ENCODE measurements around the gene SHTN1.

SHTN1 gene, protein sequence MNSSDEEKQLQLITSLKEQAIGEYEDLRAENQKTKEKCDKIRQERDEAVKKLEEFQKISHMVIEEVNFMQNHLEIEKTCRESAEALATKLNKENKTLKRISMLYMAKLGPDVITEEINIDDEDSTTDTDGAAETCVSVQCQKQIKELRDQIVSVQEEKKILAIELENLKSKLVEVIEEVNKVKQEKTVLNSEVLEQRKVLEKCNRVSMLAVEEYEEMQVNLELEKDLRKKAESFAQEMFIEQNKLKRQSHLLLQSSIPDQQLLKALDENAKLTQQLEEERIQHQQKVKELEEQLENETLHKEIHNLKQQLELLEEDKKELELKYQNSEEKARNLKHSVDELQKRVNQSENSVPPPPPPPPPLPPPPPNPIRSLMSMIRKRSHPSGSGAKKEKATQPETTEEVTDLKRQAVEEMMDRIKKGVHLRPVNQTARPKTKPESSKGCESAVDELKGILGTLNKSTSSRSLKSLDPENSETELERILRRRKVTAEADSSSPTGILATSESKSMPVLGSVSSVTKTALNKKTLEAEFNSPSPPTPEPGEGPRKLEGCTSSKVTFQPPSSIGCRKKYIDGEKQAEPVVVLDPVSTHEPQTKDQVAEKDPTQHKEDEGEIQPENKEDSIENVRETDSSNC

DNA sequence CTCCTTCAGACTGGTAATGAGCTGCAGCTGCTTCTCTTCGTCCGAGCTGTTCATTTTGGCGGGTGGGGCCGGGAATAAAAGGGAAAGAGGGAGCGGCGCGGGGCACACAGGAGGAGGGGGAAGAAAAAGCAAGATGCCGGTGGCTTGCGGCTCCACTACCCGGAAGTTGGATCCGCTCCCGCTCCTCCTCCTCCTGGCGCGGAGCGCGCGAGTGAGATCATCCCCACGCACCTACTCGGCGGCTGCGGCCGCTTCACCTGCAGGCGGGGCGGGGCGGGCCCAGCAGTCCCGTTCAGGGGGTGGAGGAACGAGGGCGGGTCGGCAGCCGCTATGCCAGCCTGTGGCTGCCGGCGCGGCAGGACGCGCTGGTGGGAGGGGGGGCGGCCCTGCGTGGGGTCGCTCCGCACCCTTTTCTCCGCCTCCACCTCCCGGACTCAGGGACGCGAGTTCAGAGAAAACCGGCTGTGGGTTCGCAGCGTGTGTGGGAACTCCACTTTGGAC lies at the start of gene SHTN1:
TSS of gene SHTN1 (minus strand) at position 162 of the 501 bp plus-strand sequence. CDS start at position 54, 108 bp downstream.
- peak; percentile 79 for DNase-seq

DNA sequence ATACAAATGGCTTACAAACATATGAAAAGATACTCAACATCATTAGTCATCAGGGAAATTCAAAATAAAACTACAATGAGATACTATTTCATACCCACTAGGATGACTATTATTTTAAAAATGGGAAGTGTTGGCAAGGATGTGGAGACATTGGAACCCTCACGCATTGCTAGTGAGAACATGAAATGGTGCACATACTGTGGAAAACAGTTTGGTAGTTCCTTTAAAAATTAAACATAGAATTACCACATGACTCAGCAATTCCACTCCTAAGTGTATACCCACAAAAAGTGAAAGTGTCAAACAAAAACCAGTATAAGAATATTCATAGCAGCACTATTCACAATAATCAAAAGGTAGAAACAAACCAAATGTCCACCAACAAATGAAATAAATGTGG lies 48.5 kb upstream of the SHTN1 start:
- DNase-seq = no peak

DNA sequence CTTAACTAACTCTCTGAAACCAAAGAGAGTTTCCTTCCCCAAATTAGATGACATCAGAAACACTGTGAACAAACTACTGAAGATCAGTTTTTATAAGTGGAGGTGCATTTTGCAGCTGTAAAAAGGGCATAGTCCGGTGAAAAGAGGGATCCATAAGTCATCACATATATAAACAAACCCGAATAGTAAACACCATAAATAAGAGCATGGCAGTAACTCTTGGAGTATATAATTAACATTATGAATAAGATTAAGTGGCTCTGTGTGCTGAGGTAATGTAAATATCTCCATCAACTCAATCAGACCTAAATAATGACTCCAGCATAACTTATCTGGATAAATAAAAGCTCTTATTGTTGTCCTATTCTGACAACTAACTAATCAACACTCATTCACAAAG lies 43.0 kb upstream of the SHTN1 start:
- no peak for DNase-seq

DNA sequence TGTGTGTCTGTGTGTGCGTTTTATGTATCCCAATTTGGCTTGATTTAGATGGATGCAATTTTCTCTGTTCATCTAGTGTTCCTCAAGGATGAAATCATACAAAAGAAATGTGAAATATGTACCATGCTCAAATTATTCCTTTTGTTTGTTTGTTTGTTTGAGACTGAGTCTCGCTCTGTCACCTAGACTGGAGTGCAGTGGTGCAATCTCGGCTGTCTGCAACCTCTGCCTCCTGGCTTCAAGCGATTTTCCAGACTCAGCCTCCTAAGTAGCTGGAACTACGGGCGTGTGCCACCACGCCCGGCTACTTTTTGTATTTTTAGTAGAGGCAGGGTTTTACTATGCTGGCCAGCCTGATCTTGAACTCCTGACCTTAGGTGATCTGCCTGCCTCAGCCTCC lies 11.3 kb upstream of the SHTN1 start:
- no peak for DNase-seq

DNA sequence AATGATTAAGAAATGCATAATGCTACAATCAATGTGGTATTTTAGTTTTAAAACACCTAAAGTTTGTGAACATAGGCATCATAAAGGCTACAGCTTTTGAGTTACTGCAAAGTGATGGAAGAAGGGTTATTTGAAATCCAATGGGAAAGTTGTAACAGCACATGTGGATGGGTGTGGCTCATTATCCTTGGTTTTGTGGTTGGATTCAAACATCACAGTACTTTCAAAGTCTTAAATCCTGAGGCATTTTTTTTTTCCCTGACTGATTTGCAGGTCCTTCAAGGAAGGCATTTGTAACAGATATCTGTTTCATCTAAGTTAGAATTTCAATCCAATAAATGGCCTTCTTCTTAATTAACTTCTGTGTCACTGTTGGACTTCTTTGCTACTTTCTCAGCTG lies 9.8 kb upstream of the SHTN1 start:
- no peak for DNase-seq

DNA sequence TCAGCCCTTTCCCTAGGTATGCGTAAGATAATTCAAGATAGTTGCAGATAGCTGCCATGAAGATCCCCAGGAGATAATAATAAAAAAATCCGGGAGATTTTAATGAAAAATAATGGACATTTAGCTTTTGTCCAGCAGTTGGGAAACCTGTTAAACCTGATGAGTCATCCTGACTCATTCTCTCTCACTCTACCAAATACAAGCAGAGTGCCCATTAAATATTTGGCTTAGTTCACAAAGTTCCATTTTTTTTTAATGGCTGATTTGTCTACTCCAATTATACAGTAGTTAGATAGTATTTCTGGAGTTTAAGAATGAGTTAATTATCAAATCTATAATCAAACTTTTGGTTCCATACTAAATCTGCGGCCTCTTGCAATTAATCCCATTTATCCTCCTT lies 2.1 kb upstream of the SHTN1 start:
- DNase-seq = no peak

DNA sequence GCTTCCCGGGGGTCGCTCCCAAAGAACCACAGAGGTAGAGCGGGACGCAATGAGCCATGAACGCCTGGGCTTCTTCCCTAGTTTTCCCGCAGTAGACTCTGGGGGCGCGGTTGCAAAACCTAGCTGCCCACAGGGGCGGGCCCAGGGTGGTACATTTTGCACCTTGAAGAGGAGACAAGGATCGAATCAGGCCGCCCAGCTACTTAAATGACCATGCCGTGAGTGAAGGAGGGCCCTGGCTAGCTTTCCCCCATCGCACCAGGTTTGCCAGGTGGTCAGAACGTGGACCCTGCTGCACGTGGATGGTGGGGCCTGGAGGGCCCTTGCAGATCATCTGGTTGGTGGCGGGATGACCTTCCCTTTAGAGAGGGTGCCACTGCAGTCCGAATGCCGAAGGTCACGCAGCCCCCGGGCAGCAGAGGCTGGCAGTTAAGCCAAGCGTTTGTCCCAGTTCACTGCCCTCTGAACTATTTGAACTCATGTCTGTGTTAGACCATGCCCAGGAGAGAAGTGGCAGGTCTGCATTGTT lies 604 bp upstream of the SHTN1 start:
- DNase-seq = peak; percentile 69

DNA sequence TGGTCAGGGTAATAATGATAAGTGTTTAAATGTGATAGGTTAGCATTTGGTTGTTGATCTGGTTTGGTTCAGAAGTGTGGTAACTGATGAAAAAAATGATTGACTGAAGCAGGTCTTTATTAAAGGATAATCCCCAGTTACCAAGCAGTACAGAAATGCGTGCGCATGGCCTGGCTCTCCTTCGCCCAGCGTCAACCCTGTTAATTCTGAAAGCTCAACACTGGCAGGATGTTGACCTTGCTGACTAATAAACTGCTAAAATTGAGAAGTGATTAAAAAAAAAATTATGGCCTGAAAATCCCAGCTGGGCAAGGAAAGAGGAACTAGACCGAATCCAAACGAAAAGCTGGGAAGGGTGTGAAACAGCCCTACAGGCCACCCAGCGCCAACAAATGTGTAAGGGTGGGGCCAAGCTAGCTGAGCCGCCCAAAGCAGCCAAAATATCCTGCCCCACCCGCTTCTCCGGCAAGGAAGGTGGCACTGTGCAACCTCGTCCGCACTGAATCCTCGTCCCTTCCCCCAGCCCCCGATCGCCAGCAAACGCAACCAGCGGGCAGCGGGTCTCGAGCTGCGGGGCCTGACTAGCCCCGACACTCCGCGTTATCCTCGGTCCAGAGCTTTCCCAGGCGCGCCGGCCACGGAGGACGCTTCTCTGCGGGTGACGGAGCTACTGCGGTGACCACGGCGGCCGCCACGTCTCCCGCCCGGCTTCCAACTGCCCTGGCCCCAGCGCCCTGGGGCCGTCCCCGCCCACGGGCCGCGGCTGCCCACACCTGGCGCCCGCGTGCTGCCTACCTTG lies 561 bp downstream of the SHTN1 start:
- peak; percentile 54 for DNase-seq

DNA sequence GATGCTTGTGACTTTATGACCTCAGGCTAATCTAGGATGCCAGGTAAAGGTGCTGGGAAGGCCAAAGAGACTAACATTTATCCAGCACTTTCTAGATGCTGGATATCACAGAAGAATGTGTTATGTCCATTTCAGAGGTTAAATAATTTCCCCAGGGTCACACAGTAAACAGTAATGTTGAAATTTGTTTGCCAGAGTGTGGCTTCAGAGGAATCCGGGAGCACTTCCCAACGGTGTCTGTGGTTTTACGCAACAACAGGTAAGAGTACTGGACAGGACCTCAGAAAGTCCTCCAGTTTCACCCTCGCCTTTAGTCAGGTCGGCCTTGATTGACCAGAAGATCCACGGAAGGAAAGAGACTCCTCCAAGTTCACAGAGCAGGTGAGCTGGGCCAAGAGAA lies 1.7 kb downstream of the SHTN1 start:
- no peak for DNase-seq

DNA sequence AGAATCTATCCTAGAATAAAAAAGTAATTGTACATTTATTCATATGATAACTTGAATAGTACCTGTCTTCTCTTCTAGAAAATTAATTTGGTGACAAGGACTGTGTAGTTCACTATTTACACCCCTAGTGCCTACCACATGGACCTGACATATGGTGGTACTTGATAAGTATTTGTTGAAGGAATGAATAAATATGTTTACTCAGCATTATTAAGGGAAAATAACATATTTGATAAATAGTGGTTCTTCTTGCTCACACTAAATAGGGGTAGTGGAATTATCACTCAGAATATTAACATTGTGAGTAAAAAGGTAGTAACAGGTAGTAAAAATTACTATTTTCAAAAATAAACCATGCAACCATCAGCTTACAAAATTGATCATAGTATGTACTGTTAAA lies 2.8 kb downstream of the SHTN1 start:
- no peak for DNase-seq

DNA sequence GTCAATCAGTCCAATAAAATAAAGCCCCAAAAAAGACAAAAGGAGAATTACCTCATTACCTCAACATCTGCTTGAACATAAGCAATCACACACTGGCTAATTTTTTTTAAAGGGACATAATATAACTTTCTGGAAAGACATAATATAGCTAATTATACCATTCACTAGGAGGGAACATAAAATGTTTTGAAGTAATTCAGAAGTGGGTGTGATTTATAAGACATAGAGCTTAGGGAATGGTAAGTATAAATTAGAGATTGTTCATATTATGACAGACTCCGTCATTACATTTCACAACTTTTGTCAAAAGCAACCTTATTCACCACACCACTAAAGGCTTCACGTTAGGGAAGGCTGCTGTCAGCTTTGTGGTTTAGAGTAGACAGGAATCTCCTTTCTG lies 3.8 kb downstream of the SHTN1 start:
- DNase-seq = no peak

DNA sequence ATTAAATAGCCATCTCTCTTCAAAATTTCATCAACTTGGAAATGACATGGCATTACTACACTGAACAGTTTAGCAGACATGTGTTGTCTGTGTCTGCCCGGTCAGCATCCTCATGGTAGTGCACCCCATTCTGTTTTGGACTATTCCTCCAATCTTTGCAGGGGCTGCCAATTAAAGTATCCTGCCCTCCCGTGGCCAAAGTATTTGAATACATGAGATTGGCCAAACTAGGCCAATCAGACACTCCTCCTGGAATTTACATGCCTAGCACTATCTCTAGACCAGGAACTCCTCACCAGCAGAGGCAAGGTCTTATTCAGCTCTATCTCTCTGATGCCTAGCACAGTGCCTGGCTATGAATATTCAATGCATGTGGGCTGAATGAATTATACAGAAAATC lies 4.4 kb downstream of the SHTN1 start:
- no peak for DNase-seq

DNA sequence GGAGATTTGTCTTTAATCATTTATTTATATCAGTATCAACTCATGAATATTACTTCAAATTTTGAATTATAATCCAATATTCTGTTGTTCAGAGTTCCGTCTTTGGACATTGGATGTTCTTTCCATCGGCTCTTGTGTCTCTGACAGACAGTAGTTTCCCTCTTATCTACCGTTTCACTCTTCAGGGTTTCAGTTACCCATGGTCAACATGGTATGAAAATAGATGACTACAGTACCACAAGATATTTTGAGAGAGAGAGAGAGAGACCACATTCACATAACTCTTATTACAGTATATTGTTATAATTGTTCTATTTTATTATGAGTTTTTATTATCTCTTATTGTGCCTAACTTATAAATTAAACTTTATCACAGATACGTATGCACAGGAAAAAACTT lies 6.8 kb downstream of the SHTN1 start:
- DNase-seq = no peak

DNA sequence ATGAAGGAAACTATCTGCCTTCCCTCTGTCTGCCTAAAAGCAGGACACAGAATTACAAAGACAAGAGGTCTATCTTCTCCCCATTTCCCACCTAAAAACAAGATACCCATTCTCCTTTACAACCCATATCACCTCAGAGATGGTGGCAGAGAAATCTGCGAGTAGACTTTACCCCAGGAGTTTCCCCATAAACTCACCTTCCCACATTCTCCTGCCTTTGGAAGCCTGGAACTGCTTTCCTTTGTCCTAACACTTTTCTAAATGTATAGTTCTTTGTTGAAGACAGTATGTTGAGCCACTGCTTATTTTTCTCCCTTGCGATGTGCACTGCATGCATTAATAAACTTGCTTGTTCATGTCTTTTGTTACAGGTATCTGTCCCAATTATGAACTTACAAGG lies 8.0 kb downstream of the SHTN1 start:
- DNase-seq = no peak

DNA sequence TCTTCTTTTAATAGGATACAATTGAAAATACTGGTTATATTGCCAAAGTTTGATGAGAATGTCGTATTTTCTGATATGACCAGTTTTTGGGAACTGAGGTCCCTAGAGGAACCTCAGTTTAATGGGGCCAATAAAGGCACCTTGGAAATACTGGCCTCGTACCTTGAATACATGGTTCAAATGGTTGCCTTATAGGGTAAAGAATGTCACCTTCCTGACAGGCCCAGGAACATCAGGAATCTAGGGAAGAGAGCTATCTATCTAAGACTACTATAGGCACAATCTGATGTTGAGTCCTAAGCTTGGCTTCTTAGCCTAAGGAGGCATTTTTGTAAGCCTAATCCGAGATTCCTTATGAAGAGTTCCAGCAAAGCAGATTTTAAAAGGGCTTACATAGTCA lies 9.3 kb downstream of the SHTN1 start:
- DNase-seq = no peak

DNA sequence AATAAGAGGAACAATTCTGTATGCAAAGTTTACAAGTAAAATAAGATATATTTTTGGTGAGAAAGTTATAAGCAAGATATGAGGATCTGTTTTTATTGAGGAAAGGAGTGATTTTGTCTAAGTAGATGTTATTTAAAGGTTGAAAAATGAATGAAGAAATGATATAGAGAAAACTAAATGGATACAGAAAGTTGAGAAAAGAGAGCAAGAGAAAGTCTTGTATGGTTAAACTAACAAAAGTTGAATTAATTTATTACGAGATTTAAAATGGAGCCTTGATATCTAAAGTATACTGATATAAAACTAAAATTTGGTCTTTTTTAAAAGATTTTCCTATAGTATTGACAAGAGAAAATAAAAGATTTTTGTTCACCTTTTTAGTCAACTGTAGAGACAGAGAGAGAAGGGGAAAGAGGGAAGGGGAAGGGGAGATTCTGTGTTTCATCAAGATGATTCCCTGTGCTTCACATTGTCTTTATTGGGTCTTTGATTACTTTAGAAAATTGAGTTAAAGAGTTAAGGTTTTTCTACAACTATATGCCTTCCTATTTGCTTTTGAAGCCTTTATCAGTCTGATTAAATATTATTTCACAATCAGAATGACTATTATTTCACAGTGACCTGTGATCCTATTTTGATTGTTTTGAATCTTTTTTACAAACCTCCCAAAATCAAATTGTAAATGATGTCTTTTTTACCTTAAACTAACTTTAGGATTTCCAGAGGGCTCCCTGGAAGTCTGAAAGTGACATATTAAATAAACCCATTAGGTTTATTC lies 10.7 kb downstream of the SHTN1 start:
- no peak for DNase-seq

DNA sequence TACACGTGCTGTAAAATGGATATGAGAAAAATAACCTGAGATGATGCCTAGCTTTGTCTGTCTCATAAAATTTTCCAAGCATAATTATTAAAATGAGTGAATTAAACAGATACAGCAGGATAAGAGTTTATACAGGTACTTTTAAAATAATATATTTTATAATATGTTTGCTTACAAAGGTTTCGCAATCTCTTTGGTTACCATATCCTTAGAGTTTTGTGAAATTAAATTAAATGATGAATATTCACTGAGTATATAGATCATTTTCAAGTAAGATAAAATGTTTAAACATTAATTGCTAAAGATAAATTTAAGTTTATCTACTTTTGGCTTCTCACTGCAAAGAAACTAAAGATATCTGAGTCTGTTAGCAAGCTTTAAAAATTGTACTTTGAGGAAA lies 11.4 kb downstream of the SHTN1 start:
- no peak for DNase-seq

DNA sequence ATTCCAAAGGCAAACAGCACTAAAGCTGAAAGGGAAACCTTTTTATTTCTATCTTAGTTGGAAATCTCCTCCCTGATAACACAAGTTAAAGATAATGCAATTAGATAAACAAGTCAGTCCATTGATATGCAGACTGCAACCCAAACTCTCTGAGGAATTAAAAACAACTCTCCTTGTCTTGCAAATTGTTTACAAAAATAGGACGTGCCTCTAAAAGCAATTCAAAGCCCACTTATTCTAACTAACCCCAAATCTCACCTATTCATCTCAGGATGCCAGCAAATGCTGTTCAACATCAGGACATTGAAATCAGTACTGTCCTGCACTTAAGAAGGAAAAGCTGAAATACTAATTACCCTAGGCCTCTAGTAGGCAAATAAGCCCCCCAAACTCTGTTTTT lies 12.8 kb downstream of the SHTN1 start:
- no peak for DNase-seq

DNA sequence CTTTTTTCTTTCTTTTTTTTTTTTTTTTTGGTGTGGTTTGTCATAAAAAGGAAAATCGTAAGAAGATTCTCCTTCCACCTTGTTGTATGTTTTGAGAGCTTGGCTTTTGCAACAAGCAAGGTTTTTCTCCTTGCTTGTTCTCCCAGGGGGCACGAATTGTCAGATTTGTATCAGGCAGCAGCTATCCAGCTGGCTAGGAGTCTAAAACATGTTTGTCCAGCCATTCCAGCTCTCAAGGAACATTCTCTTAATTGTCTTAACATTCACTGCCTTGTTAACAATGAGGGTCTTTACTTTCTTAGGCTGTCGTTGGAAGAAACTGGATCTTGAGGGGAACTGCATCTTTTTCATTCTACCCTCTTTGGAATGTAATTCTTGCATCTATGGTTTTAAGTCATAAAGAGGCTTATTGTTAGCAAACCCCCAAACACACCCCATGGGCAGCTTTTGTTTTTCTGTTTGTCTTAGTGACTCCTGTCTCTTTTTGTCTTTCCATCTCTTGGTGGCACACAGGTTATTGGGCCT lies 14.6 kb downstream of the SHTN1 start:
- no peak for DNase-seq

DNA sequence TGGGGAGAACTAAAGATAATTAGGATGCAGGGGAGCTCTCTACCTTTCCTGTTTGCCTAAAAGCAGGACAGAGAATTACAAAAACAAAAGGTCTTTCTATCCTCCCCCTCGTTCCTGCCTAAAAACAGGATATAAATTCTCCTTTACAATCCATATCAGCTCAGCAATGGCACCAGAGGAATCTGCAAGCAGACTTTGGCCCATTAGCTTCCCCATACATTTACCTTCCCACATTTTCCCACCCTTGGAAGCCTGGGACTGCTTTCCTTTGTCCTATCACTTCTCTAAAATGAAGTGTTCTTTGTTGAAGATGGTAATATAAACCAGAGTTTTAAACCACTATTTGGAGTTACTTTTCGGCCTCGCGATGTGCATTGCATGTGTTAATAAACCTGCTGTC lies 15.5 kb downstream of the SHTN1 start:
- DNase-seq = no peak

DNA sequence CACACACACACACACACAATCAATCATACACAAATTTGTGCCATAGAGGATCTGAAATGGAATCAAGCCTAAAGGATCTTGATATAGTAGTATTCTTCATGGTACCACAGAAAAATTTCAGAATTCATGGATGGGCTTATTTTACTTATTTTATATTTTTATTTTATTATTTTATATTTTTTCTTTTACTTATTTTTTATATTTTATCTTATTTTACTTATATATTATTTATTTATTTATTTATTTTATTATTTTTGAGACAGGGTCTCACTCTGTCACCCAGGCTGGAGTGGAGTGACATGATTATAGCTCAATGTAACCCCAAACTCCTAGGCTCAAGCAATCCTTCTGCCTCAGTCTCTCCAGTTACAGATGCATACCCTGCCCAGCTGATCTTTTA lies 16.7 kb downstream of the SHTN1 start:
- no peak for DNase-seq

DNA sequence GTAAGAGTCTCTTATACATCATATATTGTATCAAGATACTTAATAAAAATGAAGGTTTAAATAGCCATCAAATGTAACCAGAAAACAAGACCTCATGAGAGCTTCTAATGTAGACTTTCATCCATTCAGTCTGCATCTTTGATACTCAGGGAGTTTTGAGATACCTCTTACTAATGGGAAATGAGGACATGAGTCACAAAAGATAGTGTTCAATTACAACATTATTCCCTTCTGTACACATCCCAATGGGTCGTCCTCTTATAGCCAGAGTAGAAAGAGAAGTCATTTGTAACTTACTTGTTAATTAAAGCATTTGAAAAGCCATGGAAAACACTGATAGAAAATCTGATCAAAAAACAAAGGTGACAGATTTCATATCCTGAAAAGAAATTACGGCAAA lies 19.4 kb downstream of the SHTN1 start:
- no peak for DNase-seq

All from SHP77 treated with DMSO at 0.1 percent for 48 hours (cell line).